Spleen (tissue), 7 donors: ENCODE measurements around the gene RASSF9.

Experiments used
- CTCF ChIP-seq, 11 experiments: fragments of 200-600 bp in 7 of 11; fragments of 450-650 bp in 4 of 11; sonication (generic) in 4 of 11; IDR thresholded peaks in 8 of 11; conservative IDR thresholded peaks in 3 of 11; 1 replicate in 7 of 11; 2 replicates in 4 of 11; pipeline versions ENCODE4 v1.4.0 to v1.8.0; 2016 to 2021; ENCODE audit warnings: antibody characterized with exemption in 11 of 11, inconsistent platforms in 4 of 11, mild to moderate bottlenecking in 1 of 11
- POLR2A ChIP-seq, 3 donors: fragments of 450-650 bp; IDR thresholded peaks; one replicate each; pipeline ENCODE4 v1.5.1; 2017; ENCODE audit warnings: antibody characterized with exemption in 3 of 3, mild to moderate bottlenecking in 1 of 3
- POLR2AphosphoS5 ChIP-seq, 3 donors: sonication (generic); formaldehyde crosslinking; IDR thresholded peaks; one replicate each; pipeline ENCODE4 v1.5.1; 2017; ENCODE audit warnings: antibody characterized with exemption in 3 of 3
- donor health status: DM: no; HTN: no; CAD: no; lungs with moderate emphysema.
- donor health status: DM: no; HTN: no; CAD: no.
- donor health status: DM: no; HTN: no; CAD: no.

DNA sequence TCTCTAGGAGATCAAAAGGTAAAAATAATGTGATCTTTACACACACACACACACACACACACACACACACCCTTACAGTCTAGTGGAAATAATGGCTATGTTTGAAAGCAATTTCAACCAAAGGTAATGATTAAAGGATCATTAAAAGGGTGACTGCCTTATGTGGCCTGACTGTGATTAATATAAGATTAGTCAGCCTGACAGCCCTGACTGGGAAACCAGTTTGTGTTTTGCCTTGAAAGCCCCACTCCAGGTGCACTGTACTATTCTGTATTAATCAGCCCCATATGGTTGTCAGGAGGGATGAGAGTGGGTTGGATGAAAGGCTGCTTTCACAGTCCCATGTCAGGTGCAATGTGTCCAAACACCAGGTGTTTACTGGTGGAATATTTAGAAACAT is 10.5 kb downstream of the RASSF9 start:
- no peak for TF ChIP-seq POLR2A (IDR thresholded peaks at IDR 0.05)
- TF ChIP-seq CTCF (IDR thresholded peaks at IDR 0.05 in 8 of 11, conservative IDR thresholded peaks at IDR 0.05 in 3 of 11) = no peak
- no peak for TF ChIP-seq POLR2AphosphoS5 (IDR thresholded peaks at IDR 0.05)
